GM21390 (cell line): ENCODE measurements around the gene NR6A1.

Experiments
- ATAC-seq: cut with Tn5 transposase; IDR thresholded peaks from one replicate; pipeline ENCODE4 v1.9.1; 2021; ENCODE audit not compliant: unreplicated experiment

Gene NR6A1

DNA sequence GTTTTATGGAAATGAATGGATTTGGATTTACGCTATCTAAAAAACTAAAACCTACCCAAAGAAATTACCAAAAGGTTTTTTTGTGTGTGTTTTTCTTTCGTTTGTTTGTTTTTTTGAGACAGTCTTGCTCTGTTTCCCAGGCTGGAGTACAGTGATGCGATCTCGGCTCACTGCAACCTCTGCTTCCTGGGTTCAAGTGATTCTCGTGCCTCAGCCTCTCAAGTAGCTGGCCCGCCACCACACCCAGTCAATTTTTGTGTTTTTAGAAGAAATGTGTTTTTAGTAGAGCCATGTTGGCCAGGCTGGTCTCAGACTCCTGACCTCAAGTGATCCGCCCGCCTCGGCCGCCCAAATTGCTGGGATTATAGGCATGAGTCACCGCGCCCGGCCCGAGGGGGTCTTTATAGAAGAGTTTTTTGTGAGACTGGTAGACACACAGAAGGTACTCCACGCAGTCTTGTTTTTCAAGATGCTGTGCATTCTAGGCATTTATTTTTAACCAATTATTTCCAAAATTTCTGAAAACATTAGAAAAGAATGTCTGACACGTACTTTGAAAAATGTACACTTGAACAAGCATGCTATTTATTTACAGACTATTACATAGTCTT is 75.7 kb downstream of the NR6A1 start:
- no peak for ATAC-seq

- ATAC-seq = no peak
Observed at GRCh38 chr9:124694414-124695279, 76.5 kb downstream of the NR6A1 start.

GRCh38 chr9:124693403-124693802 is 77.7 kb downstream of the NR6A1 start:
- ATAC-seq = no peak

DNA sequence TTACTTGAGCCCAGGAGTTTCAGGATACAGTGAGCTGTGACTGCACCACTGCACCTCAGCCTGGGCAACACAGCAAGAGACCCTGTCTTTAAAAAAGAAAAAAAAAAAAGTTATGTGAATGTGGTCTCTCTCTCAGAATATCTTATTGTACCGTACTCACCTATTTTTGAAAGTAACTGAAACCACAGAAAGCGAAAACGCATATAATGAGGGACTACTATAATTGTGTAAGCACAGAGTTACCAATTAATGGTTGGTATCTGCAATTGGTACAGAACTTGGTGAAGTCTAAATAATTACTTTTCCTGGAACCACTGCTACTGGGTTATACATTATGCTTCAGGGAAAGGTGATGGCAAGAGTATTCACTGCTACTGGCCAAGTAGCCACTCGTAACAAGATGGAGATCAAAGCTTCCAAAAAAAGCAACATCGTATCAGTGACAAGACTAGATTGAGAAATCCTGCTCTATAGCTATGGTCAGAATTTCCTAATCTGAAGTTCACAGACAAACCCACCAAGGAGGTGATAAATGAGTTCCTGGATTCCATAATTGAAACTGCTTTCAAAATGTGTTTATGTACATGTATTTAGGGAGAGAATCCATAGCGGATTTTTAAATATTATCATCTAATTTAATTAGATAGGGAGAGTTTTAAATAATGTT is 82.7 kb downstream of the NR6A1 start:
- ATAC-seq = no peak

DNA sequence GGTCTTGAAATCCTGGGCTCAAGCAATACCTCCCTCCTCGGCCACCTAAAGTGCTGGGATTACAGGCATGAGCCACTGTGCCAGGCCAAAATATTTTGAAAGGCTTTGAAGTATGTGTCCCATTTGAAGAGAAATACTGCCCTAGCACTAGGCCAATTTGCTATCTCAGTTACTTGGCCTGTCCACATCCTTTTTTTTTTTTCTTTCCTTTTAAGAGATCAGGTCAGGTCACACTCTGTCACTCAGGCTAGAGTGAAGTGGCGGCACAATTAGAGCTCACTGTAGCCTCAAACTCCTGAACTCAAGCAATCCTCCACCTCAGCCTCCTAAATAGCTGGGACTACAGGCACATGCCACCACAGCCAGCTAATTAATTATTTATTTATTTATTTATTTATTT is 84.2 kb downstream of the NR6A1 start:
- ATAC-seq = no peak

GRCh38 chr9:124685217-124685616 is 85.9 kb downstream of the NR6A1 start:
- ATAC-seq = no peak

DNA sequence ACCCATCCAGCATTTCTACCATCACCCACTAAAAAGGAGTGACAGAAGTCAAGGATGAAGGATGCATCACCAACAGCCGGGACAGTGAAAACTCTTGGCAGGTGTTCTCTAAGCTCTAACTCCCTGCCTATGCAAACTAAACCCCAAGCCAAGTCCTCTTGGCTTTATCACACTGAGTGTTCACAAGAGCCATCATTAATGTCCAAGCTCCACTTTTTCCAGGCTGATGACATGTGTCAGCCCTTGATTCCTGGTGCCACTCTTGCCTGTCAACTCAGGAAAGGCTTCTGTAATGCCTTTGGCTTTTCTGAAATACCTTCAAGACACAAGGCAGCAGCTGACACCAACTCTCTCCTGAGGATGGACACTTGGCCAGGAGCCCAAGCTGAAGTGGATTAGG is 86.9 kb downstream of the NR6A1 start:
- ATAC-seq = no peak

DNA sequence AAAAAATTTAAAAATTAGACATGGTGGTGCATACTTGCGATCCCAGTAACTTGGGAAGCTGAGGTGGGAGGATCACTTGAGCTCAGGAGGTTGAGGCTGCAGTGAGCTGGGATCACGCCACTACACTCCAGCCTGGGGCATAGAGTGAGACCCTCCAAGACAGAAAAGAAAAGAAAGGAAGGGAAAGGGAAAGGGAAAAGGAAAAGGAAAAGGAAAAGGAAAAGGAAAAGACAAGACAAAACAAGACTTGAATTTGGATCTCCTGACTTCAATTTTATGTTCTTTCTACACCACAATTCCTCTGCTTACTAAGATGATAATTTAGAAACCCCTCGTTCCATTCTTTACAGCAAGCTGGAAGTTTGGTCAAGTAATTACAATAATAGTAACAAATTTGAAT is 88.1 kb downstream of the NR6A1 start:
- ATAC-seq = no peak

DNA sequence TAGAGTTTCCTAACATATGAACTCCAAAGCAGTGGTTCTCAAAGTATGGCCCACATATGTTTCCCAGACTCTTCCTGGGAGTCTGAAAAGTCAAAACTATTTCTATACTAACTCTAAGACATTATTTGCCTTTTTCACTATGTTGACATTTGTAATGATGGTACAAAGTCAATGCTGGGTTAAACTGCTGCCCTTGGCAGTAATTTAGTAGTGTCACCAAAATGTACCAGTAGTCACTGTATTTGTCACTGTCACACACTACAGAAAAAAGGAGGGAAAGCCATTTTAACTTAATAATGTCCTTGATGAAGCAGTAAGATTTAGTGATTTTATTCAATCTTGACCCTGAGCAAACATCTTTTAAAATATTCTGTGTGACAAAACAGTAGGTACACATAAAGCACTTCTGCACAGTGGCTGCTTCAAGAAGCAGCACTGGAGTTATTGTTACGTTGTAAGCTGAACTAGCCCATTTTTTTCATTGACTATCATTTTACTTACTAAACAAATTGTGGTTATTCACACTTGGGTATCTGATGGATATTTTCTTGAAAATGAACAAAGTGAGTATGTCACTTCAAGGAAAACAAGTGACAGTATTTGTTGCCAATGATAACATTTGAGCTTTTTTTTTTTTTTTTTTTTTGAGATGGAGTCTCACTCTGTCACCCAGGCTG is 90.3 kb downstream of the NR6A1 start:
- no peak for ATAC-seq

GRCh38 chr9:124680049-124680448 is 91.1 kb downstream of the NR6A1 start:
- no peak for ATAC-seq

DNA sequence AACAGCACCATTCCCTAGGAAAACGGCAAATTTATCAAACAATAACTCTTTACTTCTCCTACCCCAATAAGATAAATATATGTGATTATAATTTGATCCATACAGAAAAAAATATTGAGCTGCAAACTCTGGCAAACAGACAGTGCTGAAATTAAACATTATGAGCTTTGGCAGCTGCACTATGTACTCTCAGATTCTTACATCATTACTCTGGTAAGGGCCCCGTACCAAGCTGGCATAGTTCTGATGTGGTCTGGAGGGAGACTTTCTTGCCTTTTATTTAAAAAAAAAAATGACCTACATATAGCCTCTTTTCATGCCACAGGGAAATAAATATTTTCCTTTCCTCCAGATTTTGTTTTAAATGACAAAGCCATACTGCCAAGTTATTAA is 95.0 kb downstream of the NR6A1 start:
- no peak for ATAC-seq

GRCh38 chr9:124675261-124676158 is 95.6 kb downstream of the NR6A1 start:
- ATAC-seq = no peak

GRCh38 chr9:124674651-124675050 is 96.5 kb downstream of the NR6A1 start:
- no peak for ATAC-seq

GRCh38 chr9:124673063-124673462 is 98.0 kb downstream of the NR6A1 start:
- no peak for ATAC-seq

DNA sequence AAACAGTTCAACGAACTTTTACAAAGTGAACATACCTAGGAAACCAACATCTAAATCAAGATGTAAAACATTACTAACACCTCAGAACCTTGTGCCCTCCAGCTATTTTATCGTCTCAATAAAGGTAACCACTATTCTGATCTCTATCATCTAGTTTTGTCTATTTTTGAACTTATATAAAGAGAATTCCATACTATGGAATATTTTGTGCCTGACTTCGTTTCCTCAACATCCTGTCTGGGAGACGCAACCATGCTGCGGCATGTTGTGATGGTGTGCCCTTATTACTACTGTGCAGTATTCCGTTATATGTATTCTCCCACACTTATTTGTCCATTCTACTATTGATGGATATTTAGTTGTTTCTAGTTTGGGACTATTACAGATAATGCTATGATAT is 99.2 kb downstream of the NR6A1 start:
- ATAC-seq = no peak

GRCh38 chr9:124666642-124667041 is 104.5 kb downstream of the NR6A1 start:
- ATAC-seq = no peak

DNA sequence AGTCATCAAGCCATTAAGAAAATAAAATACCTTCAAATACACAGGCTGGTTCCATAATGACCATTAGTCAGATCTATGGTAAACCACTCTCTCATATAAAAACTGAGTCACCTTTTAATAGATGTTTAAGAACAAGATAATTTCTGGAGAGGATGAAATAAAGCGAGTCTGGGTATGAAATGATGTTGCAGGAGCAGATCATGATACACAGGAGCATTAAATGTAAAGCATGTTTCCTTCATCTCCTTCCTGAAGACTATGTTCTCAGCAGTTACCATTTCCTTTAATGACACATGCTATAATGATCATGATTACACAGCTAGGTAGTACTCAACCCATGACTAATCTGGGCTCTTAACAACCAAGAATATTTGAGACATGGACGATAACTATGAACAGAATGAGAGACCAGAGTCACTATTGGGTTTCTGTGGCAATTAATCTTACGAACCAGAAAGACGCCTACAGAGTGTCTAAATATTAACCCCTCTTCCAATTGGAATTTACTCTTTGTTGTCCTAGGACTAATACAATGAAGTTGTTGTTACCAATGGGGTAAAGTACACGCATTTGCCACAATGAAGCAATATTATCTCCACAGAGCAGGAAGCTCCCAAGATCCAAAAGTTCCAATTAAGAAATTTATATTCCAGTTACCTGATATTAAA is 105.6 kb downstream of the NR6A1 start:
- no peak for ATAC-seq

GRCh38 chr9:124664143-124664542 is 107.0 kb downstream of the NR6A1 start:
- no peak for ATAC-seq

DNA sequence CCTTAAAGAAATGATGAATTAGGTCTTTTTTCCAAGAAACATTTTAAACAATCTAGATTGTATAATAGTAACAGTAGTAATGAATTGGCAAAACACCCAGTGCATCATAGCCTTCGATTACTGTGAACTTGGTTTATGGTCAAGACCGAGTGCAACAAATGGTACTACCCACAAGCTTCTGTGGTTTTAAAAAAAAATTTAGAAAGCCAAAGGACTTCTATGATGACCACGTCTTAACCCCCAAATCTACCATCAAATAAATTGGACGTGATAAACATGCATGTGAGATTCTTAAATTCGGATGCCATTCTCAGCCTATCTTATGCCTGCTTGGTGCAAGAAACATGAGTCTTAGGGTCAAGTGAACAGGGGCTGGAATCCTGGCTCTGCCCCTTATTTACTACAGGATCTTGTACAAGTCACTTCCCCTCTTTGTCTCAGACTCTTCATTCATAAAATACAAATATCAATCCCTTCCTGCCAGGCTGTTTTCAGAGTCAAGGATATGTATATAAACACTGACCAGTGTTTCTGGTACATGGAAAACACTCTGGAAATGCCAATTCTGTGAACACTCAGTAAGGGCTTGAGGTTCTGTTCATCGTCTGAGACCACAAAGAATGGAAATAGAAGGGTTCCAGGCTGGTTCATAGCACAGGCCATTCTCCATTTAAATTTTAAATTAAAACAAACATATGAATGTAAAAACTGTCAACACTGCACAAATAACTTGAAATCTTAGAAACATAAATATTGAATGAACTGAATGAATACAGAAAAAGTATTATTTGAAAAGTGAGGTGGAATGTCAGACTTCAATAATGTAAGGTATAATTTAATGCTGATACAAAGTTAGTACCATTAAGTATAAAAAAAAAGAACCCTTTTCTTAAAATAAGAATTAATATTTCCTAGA is 107.8 kb downstream of the NR6A1 start:
- no peak for ATAC-seq
